Skeletal muscle tissue (tissue), 4 donors: ENCODE measurements around the gene ACAA1. TPM values are rescaled to one million over a fixed set of nuclear protein-coding genes. Genes with fewer than 3 reads are reported as not detected.

Experiments
- H3K27ac ChIP-seq: one replicate; pipeline ENCODE4 v1.7.0; 2013; ENCODE audit warnings: mild to moderate bottlenecking, low read depth, low read length, inconsistent platforms
- H3K27me3 ChIP-seq, 3 donors: one replicate each; pipeline ENCODE4 v1.7.0; 2013; ENCODE audit warnings: low read length in 3 of 3; ENCODE audit not compliant: control insufficient read depth in 3 of 3, insufficient read depth in 3 of 3
- H3K36me3 ChIP-seq, 3 donors: one replicate each; pipeline ENCODE4 v1.7.0; 2013; ENCODE audit warnings: low read length in 3 of 3; ENCODE audit not compliant: control insufficient read depth in 3 of 3, insufficient read depth in 3 of 3
- H3K4me1 ChIP-seq, 3 donors: one replicate each; pipeline ENCODE4 v1.7.0; 2013; ENCODE audit warnings: low read length in 3 of 3, mild to moderate bottlenecking in 3 of 3; ENCODE audit not compliant: control insufficient read depth in 3 of 3, insufficient read depth in 3 of 3
- H3K4me3 ChIP-seq, 3 donors: one replicate each; pipeline ENCODE4 v1.7.0; 2013; ENCODE audit warnings: low read length in 3 of 3
- H3K9ac ChIP-seq, 3 donors: one replicate each; pipeline ENCODE4 v1.7.0; 2013; ENCODE audit warnings: low read length in 3 of 3, mild to moderate bottlenecking in 3 of 3, moderate library complexity in 2 of 3, low read depth in 1 of 3
- H3K9me3 ChIP-seq, 3 donors: one replicate each; pipeline ENCODE4 v1.7.0; 2013; ENCODE audit warnings: low read length in 3 of 3; ENCODE audit not compliant: control insufficient read depth in 3 of 3
- total RNA-seq: library from RNA; depleted of rRNA; stranded (reverse); fragments of >200 nt; gene quantifications from one replicate; pipeline ENCODE4 v1.2.3, GENCODE V29; 2014
- donor health status: Osteomylitis.

Gene ACAA1
- total RNA-seq, 1 donor from 2014 or later: 21.9 TPM

- peaks cover 3 to 8% (median 3%) of the 10 kb centered on the region in 3 donors for H3K36me3 ChIP-seq
- no peak overlapping the region for H3K27ac ChIP-seq
- H3K4me1 ChIP-seq: peaks cover 0 to 14% (median 10%) of the 10 kb centered on the region in 3 donors
- no peak overlapping the region for H3K9ac ChIP-seq
- no peak overlapping the region for H3K4me3 ChIP-seq
- no peaks in the 10 kb centered on the region for H3K9me3 ChIP-seq
- peaks cover 0 to 10% (median 0%) of the 10 kb centered on the region in 3 donors for H3K27me3 ChIP-seq
These were observed 21.9 kb downstream of the ACAA1 start for GRCh38 chr3:38114875-38115644.

GRCh38 chr3:38114052-38114874 is 22.7 kb downstream of the ACAA1 start:
- Histone ChIP-seq H3K36me3 (peaks cover 0 to 6% (median 0%) of the 10 kb centered on the region in 3 donors), H3K4me3 (no peak overlapping the region), H3K9me3 (no peaks in the 10 kb centered on the region), H3K4me1 (peaks cover 0 to 14% (median 10%) of the 10 kb centered on the region in 3 donors), H3K27me3 (peaks cover 0 to 10% (median 0%) of the 10 kb centered on the region in 3 donors), H3K9ac (no peak overlapping the region), H3K27ac (no peak overlapping the region)

GRCh38 chr3:38112378-38112761 is 24.6 kb downstream of the ACAA1 start:
- Histone ChIP-seq H3K36me3 (no peaks in the 10 kb centered on the region), H3K4me1 (peaks cover 0 to 7% (median 3%) of the 10 kb centered on the region in 3 donors), H3K27me3 (peaks cover 0 to 10% (median 4%) of the 10 kb centered on the region in 3 donors), H3K9me3 (no peaks in the 10 kb centered on the region), H3K9ac (no peak overlapping the region), H3K27ac (no peak overlapping the region), H3K4me3 (no peak overlapping the region)

- peaks cover 0 to 2% (median 0%) of the 10 kb centered on the region in 3 donors for H3K4me1 ChIP-seq
These were observed 25.1 kb downstream of the ACAA1 start for GRCh38 chr3:38111696-38112377.

GRCh38 chr3:38111201-38111600 is 25.7 kb downstream of the ACAA1 start:
- Histone ChIP-seq H3K4me3 (no peak overlapping the region), H3K9ac (no peak overlapping the region), H3K4me1 (no peaks in the 10 kb centered on the region), H3K27me3 (peaks cover 0 to 10% (median 4%) of the 10 kb centered on the region in 3 donors), H3K27ac (no peak overlapping the region), H3K36me3 (no peaks in the 10 kb centered on the region), H3K9me3 (peaks cover 0 to 2% (median 0%) of the 10 kb centered on the region in 3 donors)

More at GRCh38 chr3:38111696-38112377, 25.1 kb downstream of the ACAA1 start:
- Histone ChIP-seq H3K27ac (no peak overlapping the region), H3K9ac (no peak overlapping the region), H3K9me3 (no peaks in the 10 kb centered on the region), H3K36me3 (no peaks in the 10 kb centered on the region), H3K27me3 (peaks cover 0 to 10% (median 4%) of the 10 kb centered on the region in 3 donors), H3K4me3 (no peak overlapping the region)

GRCh38 chr3:38110314-38111050 is 26.4 kb downstream of the ACAA1 start:
- peaks cover 0 to 2% (median 2%) of the 10 kb centered on the region in 3 donors for H3K9me3 ChIP-seq
- H3K27ac ChIP-seq: no peak overlapping the region
- H3K27me3 ChIP-seq: peaks cover 0 to 6% (median 4%) of the 10 kb centered on the region in 3 donors
- H3K4me3 ChIP-seq: no peak overlapping the region
- H3K36me3 ChIP-seq: no peaks in the 10 kb centered on the region
- no peaks in the 10 kb centered on the region for H3K4me1 ChIP-seq
- H3K9ac ChIP-seq: no peak overlapping the region

- H3K9me3 ChIP-seq: peaks cover 0 to 5% (median 5%) of the 10 kb centered on the region in 3 donors
- no peak overlapping the region for H3K9ac ChIP-seq
- H3K27me3 ChIP-seq: peaks cover 0 to 4% (median under 1%) of the 10 kb centered on the region in 3 donors
- no peak overlapping the region for H3K27ac ChIP-seq
- H3K36me3 ChIP-seq: no peaks in the 10 kb centered on the region
- H3K4me1 ChIP-seq: no peaks in the 10 kb centered on the region
- H3K4me3 ChIP-seq: no peak overlapping the region
These were observed 27.2 kb downstream of the ACAA1 start for GRCh38 chr3:38109580-38110313.

- H3K9me3 ChIP-seq: peaks cover 0 to 5% (median 5%) of the 10 kb centered on the region in 3 donors
- no peak overlapping the region for H3K9ac ChIP-seq
- H3K4me1 ChIP-seq: no peaks in the 10 kb centered on the region
- H3K27me3 ChIP-seq: peaks cover 0 to 4% (median 0%) of the 10 kb centered on the region in 3 donors
- no peaks in the 10 kb centered on the region for H3K36me3 ChIP-seq
- no peak overlapping the region for H3K4me3 ChIP-seq
- no peak overlapping the region for H3K27ac ChIP-seq
These were observed 28.0 kb downstream of the ACAA1 start for GRCh38 chr3:38108649-38109579.
